ENCODE data around the gene APRT. TPM values are rescaled to one million over a fixed set of nuclear protein-coding genes. Genes with fewer than 3 reads are reported as not detected.

The APRT gene
- total and polyA plus RNA-seq, 9 of the 15 experiments (the other 6 are each of a cell fraction or from before 2014, with no cell fraction given), result 41.7 to 409 (median 146) TPM

DNA sequence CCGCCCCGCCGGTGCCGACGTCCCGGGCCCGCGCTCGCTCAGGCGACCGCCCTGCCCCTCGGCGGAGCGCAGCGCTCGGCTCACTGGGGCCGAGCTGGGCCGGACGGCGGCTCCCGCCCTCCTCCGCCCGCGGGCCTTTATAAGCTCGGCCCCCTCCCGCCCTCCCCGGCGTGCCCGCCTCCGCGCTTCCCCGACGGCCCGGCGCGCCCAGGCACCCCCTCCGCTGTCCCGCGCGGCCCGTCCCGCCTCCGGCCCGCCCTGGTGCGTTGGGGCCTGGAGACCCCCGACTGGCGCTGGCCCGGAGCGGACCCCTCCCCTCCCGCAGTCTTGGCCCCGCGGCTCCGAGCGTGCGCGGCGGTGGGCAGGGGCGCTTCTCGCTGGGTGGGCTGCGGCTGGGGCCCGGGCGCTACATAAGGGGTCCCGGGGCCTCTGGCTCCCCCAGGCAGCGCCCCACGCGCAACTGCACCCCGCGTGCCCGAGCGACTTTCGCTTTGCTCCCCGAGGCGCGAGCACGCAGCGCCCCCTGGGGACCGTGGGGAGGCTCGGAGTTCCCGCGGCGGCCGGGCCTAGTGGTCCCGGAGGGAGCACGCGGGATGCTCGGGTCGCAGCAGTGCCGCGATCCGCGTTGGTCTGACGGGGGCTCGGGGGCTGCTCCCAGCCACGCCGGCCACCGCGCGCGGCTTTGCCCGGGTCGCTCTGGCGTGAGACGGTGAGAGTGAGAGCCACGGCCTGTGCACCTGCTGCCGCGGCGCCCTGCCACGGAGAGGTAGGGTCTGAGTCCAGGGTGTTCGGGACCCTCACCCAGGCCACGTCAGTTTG is 26.4 kb downstream of the APRT start, which contains the start of gene PIEZO1 (continued):
- TF ChIP-seq ZBTB11 (CRISPR knock-in tag; IDR thresholded peaks at IDR 0.05) (no peak; a peak in 1 of 6 replicates), MTA3 (IDR thresholded peaks at IDR 0.05; ENCODE audit: borderline replicate concordance) (peak; percentile 96), FOXK1 (CRISPR knock-in tag; IDR thresholded peaks at IDR 0.05; ENCODE audit: borderline replicate concordance) (peak; percentile 70; the same call in 1 of the 2 replicates), HDAC8 (tag; IDR thresholded peaks at IDR 0.05) (0 out of 2 replicates have a peak, but pooled peaks have one; percentile 46), RB1 (IDR thresholded peaks at IDR 0.05; ENCODE audit: low read depth) (peak; percentile 99), MTA1 (IDR thresholded peaks at IDR 0.05; ENCODE audit: borderline replicate concordance) (peak; percentile 88), ZNF512 (tag; IDR thresholded peaks at IDR 0.05) (no peak), GABPB2 (CRISPR knock-in tag; conservative IDR thresholded peaks at IDR 0.05) (no peak), ID3 (CRISPR knock-in tag; IDR thresholded peaks at IDR 0.05) (no peak), ID3 (tag; IDR thresholded peaks at IDR 0.05) (peak; percentile 45; the same call in 1 of the 2 replicates), BRD9 (IDR thresholded peaks at IDR 0.05; ENCODE audit: low read depth, partially characterized antibody) (peak; percentile 33), C11orf30 (IDR thresholded peaks at IDR 0.05; ENCODE audit: low read depth) (no peak), POLR2B (IDR thresholded peaks at IDR 0.05; ENCODE audit: low read depth, partially characterized antibody) (no peak), CTCF (IDR thresholded peaks at IDR 0.05 in 2 of 3, conservative IDR thresholded peaks at IDR 0.05 in 1 of 3; ENCODE audit: insufficient read depth in 2 of 3, low read depth in 1 of 3, low read length in 3 of 3) (peak; percentile 90 to 97 (median 96)), PML (IDR thresholded peaks at IDR 0.05; ENCODE audit: low read length) (0 out of 2 replicates have a peak, but pooled peaks have one; percentile 20), TARDBP (IDR thresholded peaks at IDR 0.05) (peak; percentile 98), ZNF384 (IDR thresholded peaks at IDR 0.05; ENCODE audit: low read depth, low read length) (peak; percentile 9; the same call in 1 of the 2 replicates), KLF6 (CRISPR knock-in tag; IDR thresholded peaks at IDR 0.05; ENCODE audit: borderline replicate concordance) (no peak), STAG1 (CRISPR knock-in tag; IDR thresholded peaks at IDR 0.05; ENCODE audit: borderline replicate concordance) (peak; percentile 90)
